GM12878 (cell line): ENCODE results near the gene SYTL2. TPM values are rescaled to one million over a fixed set of nuclear protein-coding genes. Genes with fewer than 3 reads are reported as not detected.

Source experiments
- ATAC-seq: fragments of 200-7000 bp; cut with Tn5 transposase; 3 replicates; pipeline ENCODE4 v1.9.1; 2020; ENCODE audit warnings: mild to moderate bottlenecking, moderate library complexity
- BruUV-seq: library from RNA; stranded (reverse); fragments of 400-500 nt; replicated peaks from 2 replicates; lab custom pipeline; 2021; lab: Mats Ljungman, UMichigan
- CTCF ChIA-PET: fragments of 300-600 bp; sonication (Branson Sonifier 250); formaldehyde crosslinking; extraction: SDS; loops from one replicate; lab custom pipeline; 2021; ENCODE audit warnings: inconsistent platforms; lab: Yijun Ruan, JAX
- POLR2A ChIA-PET: fragments of 350-600 bp; formaldehyde crosslinking; extraction: SDS; loops from one replicate; lab custom pipeline; 2021; ENCODE audit warnings: inconsistent platforms; lab: Charles Lee
- RAD21 ChIA-PET: fragments of 300-600 bp; sonication (Branson Sonifier 250); formaldehyde crosslinking; loops from one replicate; lab custom pipeline; 2023; ENCODE audit warnings: antibody characterized with exemption; ENCODE audit not compliant: unreplicated experiment; lab: Charles Lee
- SMC1A ChIA-PET: fragments of 300-600 bp; sonication (Branson Sonifier 250); formaldehyde crosslinking; loops from one replicate; lab custom pipeline; 2023; ENCODE audit not compliant: unreplicated experiment, uncharacterized antibody; lab: Charles Lee
- DNase-seq: peaks from one replicate; pipeline ENCODE4 v3.0.0-alpha.2; 2011; ENCODE audit warnings: low read depth, low spot score
- FAIRE-seq: peaks from 3 replicates; lab custom pipeline; 2011; peaks lifted over from hg19 to GRCh38; lab: Jason Lieb, UNC
- H2AFZ ChIP-seq: 2 replicates; pipeline ENCODE4 v1.6.0; 2011; ENCODE audit warnings: low read depth, low read length, control low read depth; ENCODE audit not compliant: control insufficient read depth
- H3K27ac ChIP-seq: 2 replicates; pipeline ENCODE4 v1.5.1; 2011; ENCODE audit warnings: control low read depth; ENCODE audit not compliant: control insufficient read depth, insufficient read depth
- H3K27me3 ChIP-seq, 2 experiments: replicated peaks in 1 of 2; 2 replicates each; pipeline versions ENCODE4 v1.6.0 to v1.6.1; 2011; ENCODE audit warnings: low read length in 1 of 2; ENCODE audit not compliant: control insufficient read depth in 2 of 2, insufficient read depth in 2 of 2
- H3K36me3 ChIP-seq, 2 experiments: 2 replicates each; pipeline ENCODE4 v1.5.1; 2011; ENCODE audit warnings: low read length in 1 of 2; ENCODE audit not compliant: control insufficient read depth in 2 of 2, insufficient read depth in 2 of 2
- H3K4me1 ChIP-seq: 2 replicates; pipeline ENCODE4 v1.6.1; 2011; ENCODE audit warnings: mild to moderate bottlenecking, low read length, moderate library complexity, mixed read lengths; ENCODE audit not compliant: control insufficient read depth, insufficient read depth
- H3K4me2 ChIP-seq: 2 replicates; pipeline ENCODE4 v1.6.0; 2011; ENCODE audit warnings: control low read depth; ENCODE audit not compliant: control insufficient read depth, insufficient read depth
- H3K4me3 ChIP-seq: fragments of 200-600 bp; sonication (generic); 2 replicates; pipeline ENCODE4 v1.5.1; 2016
- H3K79me2 ChIP-seq: 2 replicates; pipeline ENCODE4 v1.6.0; 2011; ENCODE audit warnings: low read length; ENCODE audit not compliant: control insufficient read depth, insufficient read depth
- H3K9ac ChIP-seq: 2 replicates; pipeline ENCODE4 v1.8.0; 2011; ENCODE audit warnings: low read length, control low read depth, mixed read lengths; ENCODE audit not compliant: control insufficient read depth, insufficient read depth
- H3K9me3 ChIP-seq: replicated peaks from 3 replicates; pipeline ENCODE4 v1.5.1; 2011; ENCODE audit warnings: mild to moderate bottlenecking, low read length; ENCODE audit not compliant: control insufficient read depth, insufficient read depth
- H4K20me1 ChIP-seq: 2 replicates; pipeline ENCODE4 v1.6.0; 2011; ENCODE audit not compliant: control insufficient read depth, insufficient read depth
- EED ChIP-seq: sonication (generic); IDR thresholded peaks from 2 replicates; pipeline ENCODE4 v1.6.1; 2016; ENCODE audit warnings: antibody characterized with exemption, low read depth
- ETV6 ChIP-seq, 2 experiments: fragments of 450-650 bp in 1 of 2; IDR thresholded peaks in 1 of 2; conservative IDR thresholded peaks in 1 of 2; 2 replicates each; pipeline ENCODE4 v1.6.1; 2014; ENCODE audit warnings: antibody characterized with exemption in 1 of 2, borderline replicate concordance in 1 of 2, low read depth in 1 of 2, mild to moderate bottlenecking in 1 of 2, moderate library complexity in 1 of 2
- HDGF ChIP-seq: fragments of 450-650 bp; IDR thresholded peaks from 2 replicates; pipeline ENCODE4 v1.6.1; 2016; ENCODE audit warnings: antibody characterized with exemption
- POLR2A ChIP-seq: IDR thresholded peaks from 2 replicates; pipeline ENCODE4 v1.6.1; 2011; ENCODE audit warnings: low read depth, mild to moderate bottlenecking, low read length
- RAD21 ChIP-seq: IDR thresholded peaks from 2 replicates; pipeline ENCODE4 v1.6.1; 2011; ENCODE audit warnings: mild to moderate bottlenecking, low read depth, low read length, moderate library complexity; ENCODE audit not compliant: insufficient read depth
- SMC3 ChIP-seq: IDR thresholded peaks from 2 replicates; pipeline ENCODE4 v1.6.1; 2011; ENCODE audit warnings: low read length, improper control_type of control experiment, borderline replicate concordance
- SPI1 ChIP-seq: IDR thresholded peaks from 2 replicates; pipeline ENCODE4 v1.6.1; 2011; ENCODE audit warnings: low read depth, mild to moderate bottlenecking, low read length, moderate library complexity, borderline replicate concordance; ENCODE audit not compliant: insufficient read depth
- TARDBP ChIP-seq: IDR thresholded peaks from 2 replicates; pipeline ENCODE4 v1.6.1; 2016; ENCODE audit warnings: borderline replicate concordance
- ZBTB33 ChIP-seq: fragments of 450-650 bp; IDR thresholded peaks from 2 replicates; pipeline ENCODE4 v1.6.1; 2017; ENCODE audit warnings: mild to moderate bottlenecking
- ZNF24 ChIP-seq: fragments of 450-650 bp; IDR thresholded peaks from 2 replicates; pipeline ENCODE4 v1.6.1; 2017; ENCODE audit warnings: antibody characterized with exemption, mild to moderate bottlenecking
- WGBS: methylation state at CpG from one replicate; pipeline ENCODE4 v1.1.6; 2016; ENCODE audit warnings: low lambda C conversion rate; ENCODE audit not compliant: insufficient replicate concordance, insufficient coverage; ENCODE audit errors: missing lambda C conversion rate; 5-methylcytosine and 5-hydroxymethylcytosine counted together
- in situ Hi-C: fragments of 300-500 bp; cut with MboI; formaldehyde crosslinking; loops from 9 replicates; pipeline ENCODE4 v1.14.3; 2018; ENCODE audit warnings: mixed read lengths
- intact Hi-C: fragments of 100-400 bp; cut with micrococcal nuclease; formaldehyde crosslinking; loops from one replicate; pipeline ENCODE4 v1.14.2; 2022; ENCODE audit not compliant: unreplicated experiment
- polyA plus RNA-seq, 11 experiments: library from polyadenylated mRNA; depleted of rRNA in 4 of 11; unstranded in 6 of 11; stranded (reverse) in 5 of 11; fragments of >200 nt; fragmentation: Nextera tagmentation in 4 of 11; fragmentation: Illumina TruSeq in 1 of 11; extraction: Ambion mirVana in 4 of 11; extraction: Trizol in 1 of 11; gene quantifications; 1 replicate in 1 of 11; 2 replicates in 10 of 11; pipeline versions ENCODE4 v1.2.1 to v1.2.3, GENCODE V29; 2011 to 2016; ENCODE audit warnings: inconsistent platforms in 2 of 11, missing spikeins in 2 of 11, low read depth in 1 of 11
- total RNA-seq, 4 experiments: library from RNA; depleted of rRNA in 3 of 4; stranded (reverse); fragments of >200 nt in 3 of 4; fragmentation: Illumina TruSeq in 1 of 4; extraction: Trizol in 1 of 4; gene quantifications; 2 replicates each; pipeline versions ENCODE4 v1.2.1 to v1.2.3, GENCODE V29; 2013 to 2021
- TF ChIP-seq, protein P1 (sequence below): fragments of 450-650 bp; IDR thresholded peaks from 2 replicates; pipeline ENCODE4 v1.6.1; 2016; ENCODE audit warnings: mild to moderate bottlenecking
- TF ChIP-seq, protein P2 (sequence below): fragments of 450-650 bp; IDR thresholded peaks from 2 replicates; pipeline ENCODE4 v1.6.1; 2017; ENCODE audit warnings: low read depth, mild to moderate bottlenecking, moderate library complexity

SYTL2 gene
- total and polyA plus RNA-seq, 10 of the 15 experiments (the other 5 are each of a cell fraction or from before 2014, with no cell fraction given) = 0.02 to 1.4 (median 0.31) TPM; not detected in 2

- H3K4me1 ChIP-seq = peaks cover 8% of the 10 kb centered on the region
- no peaks in the 10 kb centered on the region for H3K27me3 ChIP-seq
- ChIA-PET SMC1A (interaction anchor here (0.7 to 1.9 kb wide), 14 partner anchors 10 to 760 kb away, joined by 3 to 5 read pairs (median 3); no protein-coding TSS in a partner anchor), POLR2A (no interaction called here), RAD21 (interaction anchor here (0.6 to 1.8 kb wide), 29 partner anchors 12 to 966 kb away, joined by 3 to 13 read pairs (median 3); partner anchors contain the start of genes DLG2, HIKESHI, TMEM126A and TMEM126B), CTCF (interaction anchor here (0.5 to 2.6 kb wide), 36 partner anchors 9 to 615 kb away, joined by 3 to 10 read pairs (median 4); partner anchors contain the start of gene TMEM126A)
- ATAC-seq (peak; percentile 100), FAIRE-seq (peak; percentile 74), DNase-seq (peak; percentile 57)
- no TSS peak for BruUV-seq
- H4K20me1 ChIP-seq = no peaks in the 10 kb centered on the region
- peak overlapping the region; percentile 75 for H3K4me3 ChIP-seq
- H2AFZ ChIP-seq = peak overlapping the region; percentile 88
- H3K4me2 ChIP-seq = peak overlapping the region; percentile 74
- intact Hi-C loops = loop anchor here (1.0 to 10.0 kb wide), 8 partner anchors 259 to 1064 kb away; no protein-coding TSS in a partner anchor
- in situ Hi-C loops = loop anchor here (5.0 to 10.0 kb wide), 2 partner anchors 438 to 960 kb away; no protein-coding TSS in a partner anchor
- H3K9me3 ChIP-seq = no peaks in the 10 kb centered on the region
- H3K27ac ChIP-seq = peak overlapping the region; percentile 27; the same call in 1 of the 2 replicates
- H3K79me2 ChIP-seq = no peaks in the 10 kb centered on the region
- 2% methylated on average over 58 of the region's 62 CpGs for WGBS
- peak overlapping the region; percentile 63 for H3K9ac ChIP-seq
- H3K36me3 ChIP-seq = no peaks in the 10 kb centered on the region
- peak; percentile 83 for TF ChIP-seq SMC3
- TF ChIP-seq, protein P1, sequence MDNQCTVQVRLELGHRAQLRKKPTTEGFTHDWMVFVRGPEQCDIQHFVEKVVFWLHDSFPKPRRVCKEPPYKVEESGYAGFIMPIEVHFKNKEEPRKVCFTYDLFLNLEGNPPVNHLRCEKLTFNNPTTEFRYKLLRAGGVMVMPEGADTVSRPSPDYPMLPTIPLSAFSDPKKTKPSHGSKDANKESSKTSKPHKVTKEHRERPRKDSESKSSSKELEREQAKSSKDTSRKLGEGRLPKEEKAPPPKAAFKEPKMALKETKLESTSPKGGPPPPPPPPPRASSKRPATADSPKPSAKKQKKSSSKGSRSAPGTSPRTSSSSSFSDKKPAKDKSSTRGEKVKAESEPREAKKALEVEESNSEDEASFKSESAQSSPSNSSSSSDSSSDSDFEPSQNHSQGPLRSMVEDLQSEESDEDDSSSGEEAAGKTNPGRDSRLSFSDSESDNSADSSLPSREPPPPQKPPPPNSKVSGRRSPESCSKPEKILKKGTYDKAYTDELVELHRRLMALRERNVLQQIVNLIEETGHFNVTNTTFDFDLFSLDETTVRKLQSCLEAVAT = 0 out of 2 replicates have a peak, but pooled peaks have one; percentile 53
- TF ChIP-seq RAD21 = peak; percentile 83
- TF ChIP-seq EED = 0 out of 2 replicates have a peak, but pooled peaks have one; percentile 17
- TF ChIP-seq POLR2A = peak; percentile 71
- peak; percentile 69; the same call in 1 of the 2 replicates for TF ChIP-seq TARDBP
- peak; percentile 68; the same call in 1 of the 2 replicates for TF ChIP-seq HDGF
- TF ChIP-seq ZBTB33 = 0 out of 2 replicates have a peak, but pooled peaks have one; percentile 39
- peak; percentile 65; the same call in 1 of the 2 replicates for TF ChIP-seq SPI1
- TF ChIP-seq ZNF24 = no peak
- TF ChIP-seq, protein P2, sequence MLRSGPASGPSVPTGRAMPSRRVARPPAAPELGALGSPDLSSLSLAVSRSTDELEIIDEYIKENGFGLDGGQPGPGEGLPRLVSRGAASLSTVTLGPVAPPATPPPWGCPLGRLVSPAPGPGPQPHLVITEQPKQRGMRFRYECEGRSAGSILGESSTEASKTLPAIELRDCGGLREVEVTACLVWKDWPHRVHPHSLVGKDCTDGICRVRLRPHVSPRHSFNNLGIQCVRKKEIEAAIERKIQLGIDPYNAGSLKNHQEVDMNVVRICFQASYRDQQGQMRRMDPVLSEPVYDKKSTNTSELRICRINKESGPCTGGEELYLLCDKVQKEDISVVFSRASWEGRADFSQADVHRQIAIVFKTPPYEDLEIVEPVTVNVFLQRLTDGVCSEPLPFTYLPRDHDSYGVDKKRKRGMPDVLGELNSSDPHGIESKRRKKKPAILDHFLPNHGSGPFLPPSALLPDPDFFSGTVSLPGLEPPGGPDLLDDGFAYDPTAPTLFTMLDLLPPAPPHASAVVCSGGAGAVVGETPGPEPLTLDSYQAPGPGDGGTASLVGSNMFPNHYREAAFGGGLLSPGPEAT = peak; percentile 36; the same call in 1 of the 2 replicates
- TF ChIP-seq ETV6 (conservative IDR thresholded peaks at IDR 0.05 in 1 of 2, IDR thresholded peaks at IDR 0.05 in 1 of 2; ENCODE audit: borderline replicate concordance in 1 of 2, low read depth in 1 of 2) = no peak
Measured at GRCh38 chr11:85854557-85855340, 43.8 kb upstream of the SYTL2 start.
